Spleen (tissue), 3 donors: Measurements from ENCODE around the gene EFCAB11.

ENCODE experiments used
- POLR2A ChIP-seq, 3 donors: fragments of 450-650 bp; IDR thresholded peaks; one replicate each; pipeline ENCODE4 v1.5.1; 2017; ENCODE audit warnings: antibody characterized with exemption in 3 of 3, mild to moderate bottlenecking in 1 of 3
- POLR2AphosphoS5 ChIP-seq, 3 donors: sonication (generic); formaldehyde crosslinking; IDR thresholded peaks; one replicate each; pipeline ENCODE4 v1.5.1; 2017; ENCODE audit warnings: antibody characterized with exemption in 3 of 3

GRCh38 chr14:89953602-89954001, 928 bp downstream of the EFCAB11 start:
- TF ChIP-seq POLR2AphosphoS5 (IDR thresholded peaks at IDR 0.05) (no peak), POLR2A (IDR thresholded peaks at IDR 0.05) (no peak)
